ENCODE data around the gene TERB2.
"Not testable (repeated sequence)": the region's sequence is repeated elsewhere in the genome, so short reads cannot be mapped to it uniquely, and the experiment has no call there.

Gene TERB2

GRCh38 chr15:44956388-44956787 lies at the start of gene TERB2:
TERB2 (plus strand) TSS chr15:44956687; CDS start chr15:44956719, 32 bp downstream.
- no peak for DNase-seq (ENCODE audit: low read depth in 1 of 2, low spot score in 1 of 2)

GRCh38 chr15:44909423-44909822 lies 47.1 kb upstream of the TERB2 start:
- no peak for DNase-seq (ENCODE audit: low read depth in 1 of 2, low spot score in 1 of 2)

- no peak for DNase-seq (ENCODE audit: low read depth in 1 of 2, low spot score in 1 of 2)
Observed at GRCh38 chr15:44910981-44911625, 45.4 kb upstream of the TERB2 start.

- DNase-seq (ENCODE audit: low read depth in 1 of 2, low spot score in 1 of 2): not testable (repeated sequence)
Observed at GRCh38 chr15:44912186-44912585, 44.3 kb upstream of the TERB2 start.

GRCh38 chr15:44912974-44913448 lies 43.5 kb upstream of the TERB2 start:
- not testable (repeated sequence) for DNase-seq (ENCODE audit: low read depth in 1 of 2, low spot score in 1 of 2)

- no peak for DNase-seq (ENCODE audit: low read depth in 1 of 2, low spot score in 1 of 2)
Observed at GRCh38 chr15:44918136-44918535, 38.4 kb upstream of the TERB2 start.

- DNase-seq (ENCODE audit: low read depth in 1 of 2, low spot score in 1 of 2): not testable (repeated sequence)
Observed at GRCh38 chr15:44928658-44929057, 27.8 kb upstream of the TERB2 start.

GRCh38 chr15:44930283-44930682 lies 26.2 kb upstream of the TERB2 start:
- not testable (repeated sequence) for DNase-seq (ENCODE audit: low read depth in 1 of 2, low spot score in 1 of 2)

- DNase-seq (ENCODE audit: low read depth in 1 of 2, low spot score in 1 of 2): not testable (repeated sequence)
Observed at GRCh38 chr15:44958302-44958701, 1.8 kb downstream of the TERB2 start.

GRCh38 chr15:44968475-44968874 lies 12.0 kb downstream of the TERB2 start:
- no peak for DNase-seq (ENCODE audit: low read depth in 1 of 2, low spot score in 1 of 2)

GRCh38 chr15:44971036-44971435 lies 14.5 kb downstream of the TERB2 start:
- DNase-seq (ENCODE audit: low read depth in 1 of 2, low spot score in 1 of 2): no peak

GRCh38 chr15:44976183-44976582 lies 19.7 kb downstream of the TERB2 start:
- DNase-seq (ENCODE audit: low read depth in 1 of 2, low spot score in 1 of 2): not testable (repeated sequence)

GRCh38 chr15:44977781-44978180 lies 21.3 kb downstream of the TERB2 start:
- DNase-seq (ENCODE audit: low read depth in 1 of 2, low spot score in 1 of 2): not testable (repeated sequence)

- not testable (repeated sequence) for DNase-seq (ENCODE audit: low read depth in 1 of 2, low spot score in 1 of 2)
Observed at GRCh38 chr15:44979617-44980339, 23.3 kb downstream of the TERB2 start.

- DNase-seq (ENCODE audit: low read depth in 1 of 2, low spot score in 1 of 2): not testable (repeated sequence)
Observed at GRCh38 chr15:44984144-44984543, 27.7 kb downstream of the TERB2 start.

GRCh38 chr15:44986346-44987055 lies 30.0 kb downstream of the TERB2 start:
- not testable (repeated sequence) for DNase-seq (ENCODE audit: low read depth in 1 of 2, low spot score in 1 of 2)

- not testable (repeated sequence) for DNase-seq (ENCODE audit: low read depth in 1 of 2, low spot score in 1 of 2)
Observed at GRCh38 chr15:44987711-44988110, 31.2 kb downstream of the TERB2 start.

GRCh38 chr15:44988184-44988869 lies 31.8 kb downstream of the TERB2 start:
- DNase-seq (ENCODE audit: low read depth in 1 of 2, low spot score in 1 of 2): not testable (repeated sequence)

- not testable (repeated sequence) for DNase-seq (ENCODE audit: low read depth in 1 of 2, low spot score in 1 of 2)
Observed at GRCh38 chr15:44988870-44989219, 32.4 kb downstream of the TERB2 start.

GRCh38 chr15:44997632-44998031 lies 41.1 kb downstream of the TERB2 start:
- not testable (repeated sequence) for DNase-seq (ENCODE audit: low read depth in 1 of 2, low spot score in 1 of 2)

GRCh38 chr15:44999105-44999504 lies 42.6 kb downstream of the TERB2 start:
- no peak for DNase-seq (ENCODE audit: low read depth in 1 of 2, low spot score in 1 of 2)

Measured in activated T-helper 1 cell treated with anti-CD3 and anti-CD28 coated beads, Interleukin-2, amount 50 U/mL, for 16 hours (primary cell).